Loucy (cell line): ENCODE results near the gene FURIN.

Experiments used
- H2AFZ ChIP-seq: fragments of 200-600 bp; sonication (generic); 2 replicates; pipeline ENCODE4 v1.6.0; 2016; ENCODE audit warnings: antibody characterized with exemption, mild to moderate bottlenecking, low read length, moderate library complexity
- H3F3A ChIP-seq: fragments of 200-600 bp; 2 replicates; pipeline ENCODE4 v1.6.0; 2016; ENCODE audit warnings: antibody characterized with exemption, low read depth, mild to moderate bottlenecking
- H3K27me3 ChIP-seq: fragments of 200-600 bp; sonication (generic); 2 replicates; pipeline ENCODE4 v1.6.1; 2014; ENCODE audit warnings: low read length, mild to moderate bottlenecking; ENCODE audit not compliant: insufficient read depth, poor library complexity, severe bottlenecking
- H3K36me3 ChIP-seq: fragments of 200-600 bp; sonication (generic); 2 replicates; pipeline ENCODE4 v1.6.1; 2016; ENCODE audit warnings: low read length; ENCODE audit not compliant: insufficient read depth
- H3K4me1 ChIP-seq: fragments of 200-600 bp; sonication (generic); 2 replicates; pipeline ENCODE4 v1.5.1; 2014; ENCODE audit warnings: low read length, mild to moderate bottlenecking; ENCODE audit not compliant: insufficient read depth, poor library complexity, severe bottlenecking
- H3K4me2 ChIP-seq: fragments of 200-600 bp; sonication (generic); 2 replicates; pipeline ENCODE4 v1.6.0; 2014; ENCODE audit warnings: antibody characterized with exemption, low read length, low read depth, mild to moderate bottlenecking; ENCODE audit not compliant: poor library complexity, severe bottlenecking
- H3K4me3 ChIP-seq: fragments of 200-600 bp; sonication (generic); 2 replicates; pipeline ENCODE4 v1.5.1; 2014; ENCODE audit warnings: low read length, mild to moderate bottlenecking, mixed read lengths; ENCODE audit not compliant: poor library complexity, severe bottlenecking
- H3K79me2 ChIP-seq: fragments of 200-600 bp; sonication (generic); 2 replicates; pipeline ENCODE4 v1.6.1; 2014; ENCODE audit warnings: low read length; ENCODE audit not compliant: insufficient read depth
- H3K9ac ChIP-seq: fragments of 200-600 bp; sonication (generic); 2 replicates; pipeline ENCODE4 v1.6.0; 2014; ENCODE audit warnings: mild to moderate bottlenecking, low read depth, low read length, moderate library complexity; ENCODE audit not compliant: poor library complexity, severe bottlenecking
- H3K9me2 ChIP-seq: fragments of 200-600 bp; sonication (generic); replicated peaks from 2 replicates; pipeline ENCODE4 v1.6.1; 2016; ENCODE audit warnings: low read depth, low read length, mixed read lengths
- H3K9me3 ChIP-seq: fragments of 200-600 bp; sonication (generic); 2 replicates; pipeline ENCODE4 v1.6.1; 2014; ENCODE audit warnings: mild to moderate bottlenecking, antibody characterized with exemption, low read length, low read depth; ENCODE audit not compliant: insufficient read depth
- H4K20me1 ChIP-seq: fragments of 200-600 bp; sonication (generic); 2 replicates; pipeline ENCODE4 v1.6.0; 2014; ENCODE audit warnings: antibody characterized with exemption, low read length, mild to moderate bottlenecking; ENCODE audit not compliant: insufficient read depth, poor library complexity, severe bottlenecking
- EZH2phosphoT487 ChIP-seq: fragments of 200-600 bp; IDR thresholded peaks from 2 replicates; pipeline ENCODE4 v1.6.1; 2018; ENCODE audit warnings: antibody characterized with exemption, mild to moderate bottlenecking, moderate library complexity, borderline replicate concordance
- TF ChIP-seq, protein P1 (sequence below): fragments of 200-600 bp; sonication (generic); conservative IDR thresholded peaks from 2 replicates; pipeline ENCODE4 v1.5.1; 2014; ENCODE audit warnings: mild to moderate bottlenecking, antibody characterized with exemption, low read length

Gene FURIN

DNA sequence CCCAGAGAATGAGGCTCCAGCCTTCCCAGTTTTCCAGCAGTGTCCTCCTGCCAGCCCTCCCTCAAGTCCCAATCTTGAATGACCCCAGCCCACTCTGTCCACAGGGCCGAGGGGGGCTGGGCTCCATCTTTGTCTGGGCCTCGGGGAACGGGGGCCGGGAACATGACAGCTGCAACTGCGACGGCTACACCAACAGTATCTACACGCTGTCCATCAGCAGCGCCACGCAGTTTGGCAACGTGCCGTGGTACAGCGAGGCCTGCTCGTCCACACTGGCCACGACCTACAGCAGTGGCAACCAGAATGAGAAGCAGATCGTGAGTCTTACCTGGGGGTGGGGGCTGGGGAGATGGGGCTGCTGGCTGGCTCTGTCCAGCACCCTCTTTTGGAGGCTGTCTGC, 10.3 kb downstream of the FURIN start:
- Histone ChIP-seq H3K9ac (no peak overlapping the region), H3F3A (no peaks in the 10 kb centered on the region), H2AFZ (no peak overlapping the region), H3K4me3 (no peak overlapping the region), H3K9me3 (no peaks in the 10 kb centered on the region), H3K4me1 (peaks cover 18% of the 10 kb centered on the region), H3K27me3 (no peaks in the 10 kb centered on the region), H3K9me2 (no peaks in the 10 kb centered on the region), H3K79me2 (peaks cover 30% of the 10 kb centered on the region), H3K36me3 (peaks cover 52% of the 10 kb centered on the region; the same call in 1 of the 2 replicates), H4K20me1 (no peaks in the 10 kb centered on the region), H3K4me2 (no peak overlapping the region)
- TF ChIP-seq, protein P1, sequence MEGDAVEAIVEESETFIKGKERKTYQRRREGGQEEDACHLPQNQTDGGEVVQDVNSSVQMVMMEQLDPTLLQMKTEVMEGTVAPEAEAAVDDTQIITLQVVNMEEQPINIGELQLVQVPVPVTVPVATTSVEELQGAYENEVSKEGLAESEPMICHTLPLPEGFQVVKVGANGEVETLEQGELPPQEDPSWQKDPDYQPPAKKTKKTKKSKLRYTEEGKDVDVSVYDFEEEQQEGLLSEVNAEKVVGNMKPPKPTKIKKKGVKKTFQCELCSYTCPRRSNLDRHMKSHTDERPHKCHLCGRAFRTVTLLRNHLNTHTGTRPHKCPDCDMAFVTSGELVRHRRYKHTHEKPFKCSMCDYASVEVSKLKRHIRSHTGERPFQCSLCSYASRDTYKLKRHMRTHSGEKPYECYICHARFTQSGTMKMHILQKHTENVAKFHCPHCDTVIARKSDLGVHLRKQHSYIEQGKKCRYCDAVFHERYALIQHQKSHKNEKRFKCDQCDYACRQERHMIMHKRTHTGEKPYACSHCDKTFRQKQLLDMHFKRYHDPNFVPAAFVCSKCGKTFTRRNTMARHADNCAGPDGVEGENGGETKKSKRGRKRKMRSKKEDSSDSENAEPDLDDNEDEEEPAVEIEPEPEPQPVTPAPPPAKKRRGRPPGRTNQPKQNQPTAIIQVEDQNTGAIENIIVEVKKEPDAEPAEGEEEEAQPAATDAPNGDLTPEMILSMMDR, result no peak

DNA sequence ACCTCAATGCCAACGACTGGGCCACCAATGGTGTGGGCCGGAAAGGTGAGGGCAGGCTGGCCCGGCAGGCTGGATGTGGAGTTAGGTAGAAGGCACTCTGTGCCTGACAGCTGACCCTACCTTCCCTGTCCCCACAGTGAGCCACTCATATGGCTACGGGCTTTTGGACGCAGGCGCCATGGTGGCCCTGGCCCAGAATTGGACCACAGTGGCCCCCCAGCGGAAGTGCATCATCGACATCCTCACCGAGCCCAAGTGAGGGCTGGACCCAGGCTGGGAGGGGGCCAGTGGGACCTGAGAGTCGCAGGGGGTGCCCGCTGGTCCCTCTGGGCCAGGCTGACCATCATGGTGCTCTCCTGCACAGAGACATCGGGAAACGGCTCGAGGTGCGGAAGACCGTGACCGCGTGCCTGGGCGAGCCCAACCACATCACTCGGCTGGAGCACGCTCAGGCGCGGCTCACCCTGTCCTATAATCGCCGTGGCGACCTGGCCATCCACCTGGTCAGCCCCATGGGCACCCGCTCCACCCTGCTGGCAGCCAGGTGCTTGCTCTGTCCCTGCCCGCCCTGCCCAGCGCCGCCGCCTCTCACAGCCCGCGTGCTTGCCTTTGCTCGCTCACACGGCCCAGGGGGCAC, 11.5 kb downstream of the FURIN start:
- Histone ChIP-seq H3K4me1 (peaks cover 11% of the 10 kb centered on the region), H3K9me3 (no peaks in the 10 kb centered on the region), H3K4me3 (no peak overlapping the region), H3F3A (no peaks in the 10 kb centered on the region), H3K4me2 (no peak overlapping the region), H3K36me3 (peaks cover 52% of the 10 kb centered on the region; the same call in 1 of the 2 replicates), H4K20me1 (no peaks in the 10 kb centered on the region), H3K79me2 (peaks cover 29% of the 10 kb centered on the region; the same call in 1 of the 2 replicates), H3K9me2 (no peaks in the 10 kb centered on the region), H3K9ac (no peak overlapping the region), H2AFZ (no peak overlapping the region), H3K27me3 (no peaks in the 10 kb centered on the region)
- TF ChIP-seq, protein P1, result no peak
- TF ChIP-seq EZH2phosphoT487, result no peak

DNA sequence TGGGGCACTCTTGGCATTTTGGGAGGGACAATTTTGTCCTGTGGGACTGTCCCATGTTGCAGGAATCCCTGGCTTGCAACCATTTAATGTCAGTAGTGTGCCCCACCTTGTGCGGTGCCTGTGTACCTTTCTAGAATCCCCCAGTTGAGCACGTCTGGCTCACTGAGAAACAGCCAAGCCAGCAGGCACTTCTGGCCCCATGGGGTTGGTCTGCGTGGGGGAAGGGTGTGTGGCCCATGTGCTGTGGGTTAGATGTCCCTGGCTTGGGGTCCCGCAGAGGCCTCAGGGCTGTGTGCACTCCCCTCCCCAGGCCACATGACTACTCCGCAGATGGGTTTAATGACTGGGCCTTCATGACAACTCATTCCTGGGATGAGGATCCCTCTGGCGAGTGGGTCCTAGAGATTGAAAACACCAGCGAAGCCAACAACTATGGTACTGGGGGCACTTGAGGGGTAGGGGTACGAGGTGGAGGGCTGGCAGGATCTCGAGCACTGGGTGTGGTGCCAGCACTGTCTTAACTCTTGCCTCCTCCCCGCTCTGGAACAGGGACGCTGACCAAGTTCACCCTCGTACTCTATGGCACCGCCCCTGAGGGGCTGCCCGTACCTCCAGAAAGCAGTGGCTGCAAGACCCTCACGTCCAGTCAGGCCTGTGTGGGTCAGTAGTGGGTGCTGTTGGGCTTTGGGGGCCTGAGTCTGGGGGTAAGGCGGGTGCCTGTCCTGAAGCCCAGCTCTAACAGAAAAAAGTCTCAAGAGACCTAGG, 12.2 kb downstream of the FURIN start:
- no peak overlapping the region for H3K4me3 ChIP-seq
- peaks cover 30% of the 10 kb centered on the region; the same call in 1 of the 2 replicates for H3K79me2 ChIP-seq
- no peaks in the 10 kb centered on the region for H3F3A ChIP-seq
- no peaks in the 10 kb centered on the region for H3K9me2 ChIP-seq
- no peak overlapping the region for H3K9ac ChIP-seq
- no peaks in the 10 kb centered on the region for H3K27me3 ChIP-seq
- no peaks in the 10 kb centered on the region for H4K20me1 ChIP-seq
- H3K9me3 ChIP-seq, result no peaks in the 10 kb centered on the region
- TF ChIP-seq, protein P1, result no peak
- no peak for TF ChIP-seq EZH2phosphoT487
- H3K4me2 ChIP-seq, result no peak overlapping the region
- no peak overlapping the region for H2AFZ ChIP-seq
- H3K4me1 ChIP-seq, result peaks cover 18% of the 10 kb centered on the region
- H3K36me3 ChIP-seq, result peaks cover 52% of the 10 kb centered on the region; the same call in 1 of the 2 replicates
